Suprapubic skin (tissue), 4 donors: ENCODE results near the gene C8G.

ENCODE experiments used
- EP300 ChIP-seq: sonication (generic); formaldehyde crosslinking; IDR thresholded peaks from one replicate; pipeline ENCODE4 v1.6.1; 2017; ENCODE audit warnings: antibody characterized with exemption
- POLR2A ChIP-seq, 2 donors: fragments of 450-650 bp; IDR thresholded peaks; one replicate each; pipeline ENCODE4 v1.6.1; 2017; ENCODE audit warnings: antibody characterized with exemption in 2 of 2, mild to moderate bottlenecking in 2 of 2, moderate library complexity in 2 of 2
- POLR2AphosphoS5 ChIP-seq, 3 donors: sonication (generic); formaldehyde crosslinking; IDR thresholded peaks; one replicate each; pipeline ENCODE4 v1.6.1; 2017; ENCODE audit warnings: antibody characterized with exemption in 3 of 3
- TF ChIP-seq, protein P1 (sequence below), 2 donors: fragments of 200-600 bp in 1 of 2; fragments of 450-650 bp in 1 of 2; sonication (generic) in 1 of 2; IDR thresholded peaks; one replicate each; pipeline ENCODE4 v1.5.1; 2016 to 2019; ENCODE audit warnings: antibody characterized with exemption in 2 of 2, mild to moderate bottlenecking in 1 of 2, moderate library complexity in 1 of 2

DNA sequence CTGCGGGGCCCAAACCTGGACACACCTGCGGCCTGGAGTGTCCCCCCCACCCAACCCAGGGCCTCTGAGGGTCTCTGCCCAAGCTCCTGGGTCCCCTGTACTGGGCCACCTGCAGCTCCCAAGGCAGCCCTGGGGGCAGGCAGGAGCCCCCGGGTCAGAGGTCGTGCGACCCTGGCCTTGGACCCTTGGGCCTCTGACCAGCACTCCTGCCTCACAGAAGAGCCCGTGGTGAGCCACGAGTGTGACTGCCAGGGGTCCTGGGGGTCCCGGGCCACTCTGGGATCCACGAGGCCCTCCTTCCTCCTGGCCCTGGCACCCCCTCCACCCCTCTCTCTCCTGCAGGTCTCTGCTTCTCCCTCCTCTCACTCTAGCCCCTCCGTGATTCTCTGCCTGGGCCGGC lies 27.3 kb downstream of the C8G start:
- TF ChIP-seq, protein P1, sequence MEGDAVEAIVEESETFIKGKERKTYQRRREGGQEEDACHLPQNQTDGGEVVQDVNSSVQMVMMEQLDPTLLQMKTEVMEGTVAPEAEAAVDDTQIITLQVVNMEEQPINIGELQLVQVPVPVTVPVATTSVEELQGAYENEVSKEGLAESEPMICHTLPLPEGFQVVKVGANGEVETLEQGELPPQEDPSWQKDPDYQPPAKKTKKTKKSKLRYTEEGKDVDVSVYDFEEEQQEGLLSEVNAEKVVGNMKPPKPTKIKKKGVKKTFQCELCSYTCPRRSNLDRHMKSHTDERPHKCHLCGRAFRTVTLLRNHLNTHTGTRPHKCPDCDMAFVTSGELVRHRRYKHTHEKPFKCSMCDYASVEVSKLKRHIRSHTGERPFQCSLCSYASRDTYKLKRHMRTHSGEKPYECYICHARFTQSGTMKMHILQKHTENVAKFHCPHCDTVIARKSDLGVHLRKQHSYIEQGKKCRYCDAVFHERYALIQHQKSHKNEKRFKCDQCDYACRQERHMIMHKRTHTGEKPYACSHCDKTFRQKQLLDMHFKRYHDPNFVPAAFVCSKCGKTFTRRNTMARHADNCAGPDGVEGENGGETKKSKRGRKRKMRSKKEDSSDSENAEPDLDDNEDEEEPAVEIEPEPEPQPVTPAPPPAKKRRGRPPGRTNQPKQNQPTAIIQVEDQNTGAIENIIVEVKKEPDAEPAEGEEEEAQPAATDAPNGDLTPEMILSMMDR (IDR thresholded peaks at IDR 0.05): no peak
- TF ChIP-seq POLR2A (IDR thresholded peaks at IDR 0.05): no peak
- no peak for TF ChIP-seq POLR2AphosphoS5 (IDR thresholded peaks at IDR 0.05)
- TF ChIP-seq EP300: no peak
